GM13976 (cell line): Measurements from ENCODE around the gene GPC3.

Source experiments
- DNase-seq: peaks from one replicate; pipeline ENCODE4 v3.0.0; 2012; ENCODE audit warnings: low spot score
- in situ Hi-C: fragments of 300-500 bp; cut with MboI; formaldehyde crosslinking; loops from one replicate; pipeline ENCODE4 v1.12.0; 2022; ENCODE audit warnings: low sequenced_read_pairs, mixed read lengths, inconsistent platforms; ENCODE audit not compliant: unreplicated experiment
- TF ChIP-seq, protein P1 (sequence below): IDR thresholded peaks from 2 replicates; pipeline ENCODE4 v1.5.1; 2012; ENCODE audit warnings: borderline replicate concordance, mild to moderate bottlenecking; ENCODE audit not compliant: insufficient read depth; ENCODE audit errors: extremely low read depth, missing control alignments, control extremely low read depth

The GPC3 gene

DNA sequence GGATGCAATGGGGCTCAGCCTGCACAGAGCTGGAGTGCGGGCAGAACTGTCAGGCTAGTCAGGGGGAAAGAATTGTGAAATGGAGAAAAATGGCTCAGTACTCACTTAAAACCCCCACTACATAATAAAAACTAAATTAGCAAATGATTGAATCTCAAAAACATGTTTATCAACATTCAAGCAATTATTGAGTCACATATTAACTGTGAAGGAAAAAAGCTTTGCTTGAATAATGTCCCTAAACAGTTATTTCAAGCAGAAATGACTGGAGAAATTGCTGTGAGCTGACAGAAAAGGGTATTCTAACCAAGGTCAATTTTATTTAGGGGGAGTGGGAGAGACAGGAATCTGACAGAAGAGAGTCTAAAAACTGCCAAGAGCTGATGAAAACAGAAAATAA is 37.4 kb downstream of the GPC3 start:
- DNase-seq, result no peak
- TF ChIP-seq, protein P1, sequence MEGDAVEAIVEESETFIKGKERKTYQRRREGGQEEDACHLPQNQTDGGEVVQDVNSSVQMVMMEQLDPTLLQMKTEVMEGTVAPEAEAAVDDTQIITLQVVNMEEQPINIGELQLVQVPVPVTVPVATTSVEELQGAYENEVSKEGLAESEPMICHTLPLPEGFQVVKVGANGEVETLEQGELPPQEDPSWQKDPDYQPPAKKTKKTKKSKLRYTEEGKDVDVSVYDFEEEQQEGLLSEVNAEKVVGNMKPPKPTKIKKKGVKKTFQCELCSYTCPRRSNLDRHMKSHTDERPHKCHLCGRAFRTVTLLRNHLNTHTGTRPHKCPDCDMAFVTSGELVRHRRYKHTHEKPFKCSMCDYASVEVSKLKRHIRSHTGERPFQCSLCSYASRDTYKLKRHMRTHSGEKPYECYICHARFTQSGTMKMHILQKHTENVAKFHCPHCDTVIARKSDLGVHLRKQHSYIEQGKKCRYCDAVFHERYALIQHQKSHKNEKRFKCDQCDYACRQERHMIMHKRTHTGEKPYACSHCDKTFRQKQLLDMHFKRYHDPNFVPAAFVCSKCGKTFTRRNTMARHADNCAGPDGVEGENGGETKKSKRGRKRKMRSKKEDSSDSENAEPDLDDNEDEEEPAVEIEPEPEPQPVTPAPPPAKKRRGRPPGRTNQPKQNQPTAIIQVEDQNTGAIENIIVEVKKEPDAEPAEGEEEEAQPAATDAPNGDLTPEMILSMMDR, result no peak
- in situ Hi-C loops, result no loop called here

- DNase-seq, result no peak
- TF ChIP-seq, protein P1, result no peak
- in situ Hi-C loops, result no loop called here
These were observed 38.4 kb downstream of the GPC3 start for GRCh38 chrX:133947022-133947421.

DNA sequence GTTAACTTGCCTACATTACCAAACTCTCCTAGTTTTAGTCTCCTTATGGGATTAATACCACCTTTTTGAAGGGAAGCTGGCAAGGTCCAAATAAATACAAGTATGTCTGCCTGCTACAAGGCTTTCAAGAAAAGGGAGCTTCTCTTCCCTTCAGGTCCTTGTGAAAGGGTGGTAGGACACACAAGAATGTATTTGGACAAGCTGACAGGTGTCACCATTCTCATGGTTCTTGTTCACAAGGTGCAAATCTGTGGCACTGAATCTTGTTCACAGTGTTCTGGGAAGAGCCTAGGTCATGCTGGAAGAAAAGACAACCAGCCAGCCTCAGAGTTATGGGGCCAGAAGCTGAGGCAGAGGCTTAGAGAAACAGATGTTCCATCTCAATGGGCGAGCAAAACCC is 41.9 kb downstream of the GPC3 start:
- no peak for DNase-seq
- TF ChIP-seq, protein P1, result no peak
- in situ Hi-C loops, result no loop called here

GRCh38 chrX:133939655-133940302 is 45.6 kb downstream of the GPC3 start:
- DNase-seq, result no peak
- in situ Hi-C loops, result no loop called here
- TF ChIP-seq, protein P1, result no peak

DNA sequence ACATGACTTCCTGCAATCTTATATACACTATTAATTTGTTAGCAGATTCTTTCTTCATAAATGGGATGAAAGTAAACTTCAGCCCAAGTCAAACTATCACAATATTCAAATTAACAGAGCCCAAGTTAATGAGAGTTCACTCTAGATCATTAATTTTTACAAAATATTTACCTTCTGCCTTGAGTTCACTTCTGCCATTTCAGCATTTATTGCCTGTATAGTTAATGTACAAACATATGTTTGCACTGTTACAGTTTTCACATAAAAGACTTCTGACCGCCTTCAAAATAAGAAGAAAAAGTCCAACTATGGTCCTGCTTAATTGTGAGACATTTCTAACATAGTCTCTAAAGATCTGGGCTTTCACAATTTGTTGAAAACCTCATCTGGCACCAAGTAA is 46.9 kb downstream of the GPC3 start:
- no peak for DNase-seq
- TF ChIP-seq, protein P1, result no peak

GRCh38 chrX:133937022-133937421 is 48.4 kb downstream of the GPC3 start:
- TF ChIP-seq, protein P1, result no peak
- DNase-seq, result no peak
- in situ Hi-C loops, result no loop called here

More for the DNA sequence above, 46.9 kb downstream of the GPC3 start:
- in situ Hi-C loops, result no loop called here
